OCI-M2 (cell line): ENCODE data around the gene SYNJ1.
"Not testable (repeated sequence)": the region's sequence is repeated elsewhere in the genome, so short reads cannot be mapped to it uniquely, and the experiment has no call there.

Source experiments
- DNase-seq: peaks from one replicate; lab custom pipeline; 2025; ENCODE audit not compliant: unreplicated experiment; lab: John Stamatoyannopoulos, UW

Gene SYNJ1

GRCh38 chr21:32727687-32728455 is at the start of gene SYNJ1:
TSS of gene SYNJ1 (minus strand) at chr21:32728013. CDS start at chr21:32726895, 1,118 bp downstream.
- peak; percentile 80 for DNase-seq

DNA sequence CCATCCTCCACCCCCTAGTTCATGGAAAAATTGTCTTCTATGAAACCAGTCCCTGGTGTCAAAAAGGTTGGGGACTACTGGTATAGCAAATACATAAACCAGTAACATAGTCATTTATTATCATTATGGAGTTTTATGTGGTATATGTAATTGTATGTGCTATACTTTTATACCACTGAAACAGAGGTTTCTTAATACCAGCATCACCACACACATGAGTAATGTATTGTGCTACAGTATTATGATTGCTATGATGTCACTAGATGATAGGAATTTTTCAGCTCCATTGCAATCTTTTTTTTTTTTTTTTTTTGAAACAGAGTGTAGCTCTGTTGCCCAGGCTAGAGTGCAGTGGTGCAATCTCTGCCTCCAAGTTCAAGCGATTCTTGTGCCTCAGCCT is 49.5 kb upstream of the SYNJ1 start:
- DNase-seq: no peak

DNA sequence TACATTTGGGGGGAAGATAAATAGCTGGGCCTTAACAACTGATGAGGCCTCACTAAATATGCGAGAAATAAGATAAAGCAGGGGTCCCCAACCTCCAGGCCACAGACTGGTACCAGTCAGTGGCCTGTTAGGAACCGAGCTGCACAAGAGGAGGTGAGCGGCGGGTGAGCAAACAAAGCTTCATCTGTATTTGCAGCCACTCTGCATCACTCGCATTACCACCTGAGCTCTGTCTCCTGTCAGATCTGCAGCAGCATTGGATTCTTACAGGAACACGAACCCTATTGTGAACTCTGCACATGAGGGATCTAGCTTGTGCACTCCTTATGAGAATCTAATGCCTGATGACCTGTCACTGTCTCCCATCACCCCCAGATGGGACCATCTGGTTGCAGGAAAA is 48.9 kb upstream of the SYNJ1 start:
- no peak for DNase-seq

GRCh38 chr21:32773048-32773344 is 45.2 kb upstream of the SYNJ1 start:
- DNase-seq: not testable (repeated sequence)

DNA sequence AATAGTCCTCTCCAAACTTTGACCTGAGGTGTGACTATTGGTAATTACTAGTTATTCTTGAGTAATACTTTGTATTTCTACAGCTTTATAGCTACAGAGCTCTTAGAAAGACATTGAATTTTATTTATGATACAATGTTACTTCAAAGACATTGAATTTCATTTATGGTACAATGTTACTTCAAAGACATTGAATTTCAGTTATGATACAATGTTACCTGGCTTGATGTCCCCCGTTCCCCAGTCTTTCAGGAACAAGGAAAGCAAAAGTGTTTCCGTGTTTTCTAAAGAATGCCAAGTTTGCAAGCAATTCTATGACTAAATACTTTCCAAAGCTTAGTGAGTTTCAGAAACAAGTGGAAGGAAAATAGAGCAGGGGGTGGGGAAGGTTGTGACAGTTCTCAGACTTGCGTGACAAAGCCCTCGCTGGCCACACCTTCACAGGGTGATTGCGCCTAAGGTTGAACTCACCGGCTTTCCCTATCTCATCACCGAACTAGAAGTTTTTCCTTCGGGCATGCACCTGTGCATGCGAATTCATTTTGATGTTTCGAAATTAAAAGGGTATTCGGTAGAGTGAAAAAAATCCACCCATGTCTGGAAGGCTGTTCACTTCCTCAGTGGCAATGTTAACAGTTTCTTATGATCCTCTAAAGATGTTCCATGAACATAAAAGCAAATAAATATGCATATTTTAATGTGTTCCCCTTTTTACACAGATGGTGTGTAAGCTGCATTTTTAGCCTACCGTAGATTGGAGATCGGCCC is 44.7 kb upstream of the SYNJ1 start:
- DNase-seq: peak; percentile 68

DNA sequence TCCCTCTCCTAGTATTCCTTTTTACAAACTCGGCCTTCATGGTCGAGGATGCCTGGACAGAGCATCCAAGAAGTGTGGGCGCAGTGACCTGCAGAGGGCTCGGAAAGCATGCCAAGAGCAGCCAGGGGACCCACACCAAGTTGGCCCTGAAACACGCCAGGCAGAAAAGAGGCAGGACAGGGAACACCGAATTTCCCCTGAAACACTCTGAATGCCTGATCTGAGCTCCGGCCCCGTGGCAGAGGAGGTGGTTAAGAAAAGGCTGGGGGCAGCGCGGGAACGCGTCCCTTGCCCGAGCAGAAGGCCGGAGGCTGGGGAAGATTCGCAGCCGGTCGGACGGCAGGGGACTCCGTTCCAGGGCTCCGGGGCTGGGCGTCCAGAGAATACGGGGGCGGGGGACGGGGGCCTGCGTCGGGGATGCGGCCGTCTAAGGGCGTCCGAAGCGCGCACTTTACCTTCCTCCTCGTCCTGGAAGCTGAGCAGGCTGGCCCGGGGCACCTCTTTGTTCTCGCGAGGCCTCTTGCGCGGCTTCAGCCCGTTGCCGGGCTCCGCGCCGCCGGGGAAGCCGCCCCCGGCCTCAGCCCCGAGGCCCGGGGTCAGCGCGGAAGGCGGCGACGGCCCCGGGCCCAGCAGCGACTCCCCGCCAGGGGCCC is 43.2 kb upstream of the SYNJ1 start:
- no peak for DNase-seq

GRCh38 chr21:32768530-32768929 is 40.7 kb upstream of the SYNJ1 start:
- DNase-seq: no peak

DNA sequence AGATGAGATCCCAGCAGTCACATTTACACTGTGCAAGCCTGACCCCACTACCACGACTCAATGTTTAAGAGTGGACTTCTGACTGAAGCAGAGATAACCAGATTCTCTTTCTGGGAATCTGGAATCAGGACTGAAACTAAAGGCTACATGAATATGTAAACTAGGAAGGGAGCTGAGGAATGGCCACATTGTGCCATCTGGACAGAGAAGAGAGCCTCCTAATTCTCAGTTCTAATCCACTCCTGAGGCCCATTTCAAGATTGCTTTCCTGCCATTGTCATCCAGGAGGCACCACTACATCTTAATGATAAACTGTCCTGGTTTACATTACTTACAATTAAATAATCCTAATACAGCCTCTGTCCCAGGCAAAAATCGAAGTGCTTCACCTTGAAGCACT is 37.2 kb upstream of the SYNJ1 start:
- DNase-seq: no peak

DNA sequence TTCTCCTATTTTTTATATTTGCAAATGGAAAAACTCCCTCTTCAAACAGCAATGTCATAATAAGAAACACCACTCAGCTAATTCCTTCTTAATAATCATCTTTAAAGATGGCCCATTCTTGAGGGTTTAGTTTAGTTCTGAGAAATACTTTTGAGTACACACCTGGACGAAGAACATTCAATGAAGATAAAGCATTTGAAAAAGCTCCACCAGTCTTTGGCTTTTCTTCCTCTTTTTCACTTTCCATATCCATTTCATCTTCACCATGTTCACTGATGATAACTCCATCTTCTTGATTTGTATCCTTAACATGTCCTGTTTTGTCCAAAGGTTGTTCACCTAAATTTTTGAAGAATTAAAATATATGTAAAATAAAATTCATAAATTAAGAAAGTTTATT is 36.4 kb upstream of the SYNJ1 start:
- no peak for DNase-seq

GRCh38 chr21:32757804-32758203 is 30.0 kb upstream of the SYNJ1 start:
- DNase-seq: no peak

GRCh38 chr21:32756096-32756495 is 28.3 kb upstream of the SYNJ1 start:
- no peak for DNase-seq

DNA sequence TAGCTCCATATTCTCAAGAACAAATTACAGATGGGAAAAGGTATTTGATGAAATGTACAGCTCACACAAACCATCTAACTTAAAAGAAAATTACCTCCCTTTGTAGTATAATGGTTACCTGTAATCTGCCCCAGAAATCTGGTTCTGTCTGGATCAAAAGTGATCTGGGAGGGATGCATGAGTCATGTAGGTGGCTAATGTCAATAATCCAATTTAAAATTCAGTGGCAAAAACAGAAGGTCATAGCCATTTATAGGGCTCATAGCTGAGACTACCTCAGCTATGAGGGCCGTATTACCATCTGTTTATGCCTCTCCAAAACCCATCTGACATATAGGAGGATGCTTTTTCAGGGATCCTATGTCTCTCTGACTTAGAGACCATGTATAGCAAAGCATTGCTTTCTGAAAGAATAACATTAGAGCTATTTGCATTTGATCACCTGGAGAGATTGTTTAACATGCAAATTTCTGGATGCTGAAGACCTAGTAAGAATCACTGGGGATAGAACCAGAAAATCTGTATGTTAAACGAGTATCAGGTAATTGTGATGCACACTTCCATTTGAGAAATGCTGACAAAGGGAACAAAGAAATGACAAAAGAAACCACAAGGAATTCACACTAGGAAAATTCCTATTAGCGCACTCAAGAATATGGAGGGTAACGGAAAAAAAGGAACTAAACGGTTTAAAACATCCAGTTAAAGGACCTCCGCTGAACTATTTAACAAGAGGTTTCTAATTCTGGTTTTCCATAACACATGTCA is 26.2 kb upstream of the SYNJ1 start:
- DNase-seq: no peak

DNA sequence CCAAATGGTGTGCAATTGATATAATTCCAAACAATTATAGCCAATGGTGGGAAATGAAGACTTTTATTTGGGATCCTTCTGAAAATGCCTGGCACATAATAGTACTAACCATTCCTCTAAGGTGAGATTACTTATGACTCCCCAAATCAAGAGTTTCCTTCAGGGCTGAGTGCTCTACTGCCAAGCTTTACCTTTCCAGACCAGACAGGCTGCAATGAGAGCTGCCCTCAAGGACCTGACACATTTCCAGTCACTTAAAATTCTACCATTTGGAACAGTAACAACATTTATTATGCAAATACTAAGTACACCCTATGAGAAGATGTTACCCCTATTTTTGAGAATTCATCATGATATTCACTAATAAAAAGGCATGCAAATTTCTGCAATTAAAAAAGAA is 22.6 kb upstream of the SYNJ1 start:
- DNase-seq: no peak

GRCh38 chr21:32749662-32750061 is 21.8 kb upstream of the SYNJ1 start:
- no peak for DNase-seq

DNA sequence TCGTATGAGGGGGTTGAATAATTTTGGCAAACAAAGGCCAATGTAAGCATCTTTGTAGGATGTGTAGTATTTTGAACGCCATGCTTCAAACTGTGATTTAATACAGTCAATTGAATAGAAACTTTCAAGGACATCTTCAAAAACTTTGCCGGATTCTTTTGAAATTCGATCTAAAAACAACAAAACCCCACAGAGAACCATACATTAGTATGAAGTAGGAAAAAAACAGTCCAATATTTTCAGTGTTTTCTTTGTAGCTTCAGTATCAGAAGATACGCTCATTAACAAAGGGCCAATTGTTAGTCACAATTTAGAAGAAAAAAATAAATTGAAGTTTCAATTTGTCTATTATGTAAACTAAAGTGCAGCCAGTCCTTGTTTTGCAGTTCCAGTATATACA is 20.7 kb upstream of the SYNJ1 start:
- no peak for DNase-seq

- no peak for DNase-seq
Measured at GRCh38 chr21:32747396-32747795, 19.6 kb upstream of the SYNJ1 start.

- not testable (repeated sequence) for DNase-seq
Measured at GRCh38 chr21:32746711-32747110, 18.9 kb upstream of the SYNJ1 start.

DNA sequence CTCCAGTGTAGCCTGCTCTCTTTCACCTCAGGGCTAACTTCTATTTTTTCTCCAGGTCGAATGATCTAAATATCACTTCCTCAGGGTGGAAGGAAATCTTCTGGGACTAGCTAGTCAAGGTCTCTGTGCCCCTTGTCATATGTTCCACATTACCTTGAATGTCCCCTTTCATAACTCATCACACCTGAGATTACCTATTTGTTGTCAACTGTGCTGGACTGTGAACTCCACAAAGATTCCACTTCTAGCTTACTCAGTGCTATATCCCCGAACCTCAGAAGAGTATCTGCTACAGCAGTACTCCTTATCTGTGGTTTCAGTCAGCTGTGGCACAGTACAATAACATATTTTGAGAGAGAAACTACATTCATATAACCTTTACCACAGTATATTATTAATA is 14.6 kb upstream of the SYNJ1 start:
- no peak for DNase-seq

- no peak for DNase-seq
Measured at GRCh38 chr21:32741336-32741735, 13.5 kb upstream of the SYNJ1 start.

DNA sequence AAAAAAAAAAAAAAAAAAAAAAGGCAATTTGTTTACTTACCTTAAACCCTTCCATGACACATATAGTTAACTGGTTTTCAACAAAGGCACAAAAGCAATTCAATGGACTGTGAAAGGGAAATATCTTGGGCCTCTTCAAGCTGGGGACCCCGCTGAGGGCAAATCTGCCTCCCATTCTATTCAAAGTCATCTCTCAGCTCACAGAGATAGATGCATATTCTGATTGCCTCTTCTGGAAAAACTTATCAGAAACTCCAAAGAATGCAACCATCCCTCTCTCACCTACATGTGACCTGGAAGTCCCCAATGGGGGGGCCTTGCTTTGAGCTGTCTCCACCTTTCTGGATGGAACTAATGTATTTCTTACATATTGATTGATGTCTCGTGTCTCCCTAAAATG is 12.1 kb upstream of the SYNJ1 start:
- no peak for DNase-seq

GRCh38 chr21:32736083-32736482 is 8.3 kb upstream of the SYNJ1 start:
- DNase-seq: not testable (repeated sequence)
